Muscle layer of colon (tissue), 2 donors: ENCODE measurements around the gene A2ML1.
"Not testable (repeated sequence)": the region's sequence is repeated elsewhere in the genome, so short reads cannot be mapped to it uniquely, and the experiment has no call there.

Experiments
- H3K27ac ChIP-seq: one replicate; pipeline ENCODE4 v1.7.0; 2013; ENCODE audit warnings: low read depth, mild to moderate bottlenecking, low read length, moderate library complexity
- H3K27me3 ChIP-seq, 2 donors: one replicate each; pipeline ENCODE4 v1.7.0; 2013; ENCODE audit warnings: low read length in 2 of 2, mild to moderate bottlenecking in 2 of 2; ENCODE audit not compliant: insufficient read depth in 2 of 2, control insufficient read depth in 1 of 2
- H3K36me3 ChIP-seq: one replicate; pipeline ENCODE4 v1.7.0; 2013; ENCODE audit warnings: mild to moderate bottlenecking, low read length; ENCODE audit not compliant: insufficient read depth
- H3K4me1 ChIP-seq: one replicate; pipeline ENCODE4 v1.7.0; 2013; ENCODE audit warnings: mild to moderate bottlenecking, low read length; ENCODE audit not compliant: insufficient read depth
- H3K4me3 ChIP-seq, 2 donors: one replicate each; pipeline ENCODE4 v1.7.0; 2013; ENCODE audit warnings: low read length in 2 of 2, low read depth in 1 of 2, mild to moderate bottlenecking in 1 of 2, moderate library complexity in 1 of 2
- H3K9ac ChIP-seq: one replicate; pipeline ENCODE4 v1.7.0; 2013; ENCODE audit warnings: low read length
- H3K9me3 ChIP-seq: one replicate; pipeline ENCODE4 v1.7.0; 2013; ENCODE audit warnings: mild to moderate bottlenecking, low read length
- donor health status: abdominal sarcoma.
- donor health status: Adenocarcinoma of cecum.

The A2ML1 gene

DNA sequence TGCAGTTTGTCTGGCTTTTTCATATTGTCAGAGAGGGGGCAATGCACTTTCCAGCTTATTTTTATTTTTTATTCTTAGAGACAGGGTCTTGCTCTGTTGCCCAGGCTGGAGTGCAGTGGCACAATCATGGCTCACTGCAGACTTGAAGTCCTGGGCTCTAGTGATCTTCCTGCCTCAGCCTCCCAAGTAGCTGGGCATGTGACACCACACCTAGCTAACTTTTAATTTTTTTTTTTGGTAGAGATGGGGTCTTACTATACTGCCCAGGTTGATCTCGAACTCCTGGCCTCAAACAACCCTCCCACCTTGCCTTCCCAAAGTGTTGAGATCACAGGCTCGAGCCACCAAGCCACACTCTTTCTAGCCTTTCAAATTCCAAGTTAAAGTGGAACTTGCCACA is 3.9 kb upstream of the A2ML1 start:
- no peaks in the 10 kb centered on the region for H3K36me3 ChIP-seq
- H3K27ac ChIP-seq, result no peak overlapping the region
- no peak overlapping the region for H3K9ac ChIP-seq
- H3K9me3 ChIP-seq, result no peaks in the 10 kb centered on the region
- H3K4me3 ChIP-seq, result no peak overlapping the region
- H3K27me3 ChIP-seq, result no peaks in the 10 kb centered on the region
- no peaks in the 10 kb centered on the region for H3K4me1 ChIP-seq

DNA sequence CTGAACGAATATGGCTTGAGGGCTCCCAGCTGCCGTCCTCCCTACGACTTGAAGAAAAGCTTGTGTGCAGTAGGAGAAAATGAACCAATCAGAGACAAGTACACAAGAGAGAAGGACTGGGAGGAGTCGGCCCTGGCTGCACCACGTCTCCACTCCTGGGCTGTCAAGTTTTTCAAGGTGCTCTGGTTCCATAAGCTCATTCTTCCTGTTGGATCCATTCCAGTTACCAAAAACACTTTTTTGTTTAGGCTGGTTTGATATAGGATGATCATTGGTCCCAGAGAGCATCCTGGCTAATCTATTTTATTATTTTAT is 2.8 kb upstream of the A2ML1 start:
- H3K27me3 ChIP-seq, result no peaks in the 10 kb centered on the region
- no peak overlapping the region for H3K4me3 ChIP-seq
- no peaks in the 10 kb centered on the region for H3K9me3 ChIP-seq
- H3K27ac ChIP-seq, result no peak overlapping the region
- no peaks in the 10 kb centered on the region for H3K4me1 ChIP-seq
- no peak overlapping the region for H3K9ac ChIP-seq
- H3K36me3 ChIP-seq, result no peaks in the 10 kb centered on the region

DNA sequence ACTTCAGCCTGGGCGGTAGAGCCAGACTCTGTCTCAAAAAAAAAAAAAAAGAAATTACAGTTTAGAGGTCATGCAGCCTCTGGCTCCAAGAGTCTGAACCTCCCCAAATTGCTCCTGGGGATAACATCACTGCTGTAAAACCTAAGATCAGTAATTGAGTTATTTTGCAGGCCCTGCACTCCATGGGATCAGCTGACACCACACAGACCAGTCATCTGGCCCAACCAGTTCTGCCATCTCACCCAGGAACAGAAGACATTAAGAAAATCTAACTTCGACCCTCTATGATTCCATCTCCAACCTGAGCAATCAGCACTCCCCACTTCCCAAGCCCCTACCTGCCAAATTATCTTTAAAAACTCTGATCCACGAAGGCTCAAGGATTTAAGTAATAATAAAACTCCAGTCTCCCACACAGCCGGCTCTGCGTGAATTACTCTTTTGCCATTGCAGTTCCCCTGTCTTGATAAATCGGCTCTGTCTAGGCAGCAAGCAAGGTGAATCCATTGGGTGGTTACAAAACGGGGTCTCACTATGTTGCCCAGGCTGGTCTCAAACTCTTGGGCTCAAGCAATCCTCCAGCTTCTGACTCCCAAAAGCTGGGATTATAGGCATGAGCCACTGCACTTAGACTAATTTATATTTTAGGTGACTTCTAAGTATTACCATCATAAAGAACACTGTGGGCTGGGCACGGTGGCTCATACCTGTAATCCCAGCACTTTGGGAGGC is 1.6 kb upstream of the A2ML1 start:
- H3K9me3 ChIP-seq, H3K27ac ChIP-seq, H3K4me1 ChIP-seq, H3K36me3 ChIP-seq, H3K9ac ChIP-seq, H3K4me3 ChIP-seq, H3K27me3 ChIP-seq: not testable (repeated sequence)

DNA sequence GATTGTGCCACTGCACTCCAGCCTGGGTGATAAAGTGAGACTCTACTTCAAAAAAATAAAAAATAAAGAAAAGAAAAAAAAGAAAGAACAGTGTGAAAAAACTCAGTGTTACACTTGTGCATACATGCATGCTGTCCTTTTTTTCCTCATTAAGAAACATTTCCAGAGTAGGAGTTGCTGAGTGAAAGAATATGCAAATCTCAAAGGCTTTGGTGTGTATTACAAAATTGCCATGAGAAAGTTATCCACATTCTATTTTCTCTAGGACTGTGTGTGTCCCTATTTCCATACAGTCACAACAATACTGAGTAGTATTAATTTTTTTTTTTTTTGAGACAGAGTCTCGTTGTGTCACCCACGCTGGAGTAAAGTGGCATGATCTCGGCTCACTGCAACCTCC is 830 bp upstream of the A2ML1 start:
- Histone ChIP-seq H3K4me3 (no peak overlapping the region), H3K27me3 (no peaks in the 10 kb centered on the region), H3K9me3 (no peaks in the 10 kb centered on the region), H3K4me1 (no peaks in the 10 kb centered on the region), H3K27ac (no peak overlapping the region), H3K9ac (no peak overlapping the region), H3K36me3 (no peaks in the 10 kb centered on the region)

DNA sequence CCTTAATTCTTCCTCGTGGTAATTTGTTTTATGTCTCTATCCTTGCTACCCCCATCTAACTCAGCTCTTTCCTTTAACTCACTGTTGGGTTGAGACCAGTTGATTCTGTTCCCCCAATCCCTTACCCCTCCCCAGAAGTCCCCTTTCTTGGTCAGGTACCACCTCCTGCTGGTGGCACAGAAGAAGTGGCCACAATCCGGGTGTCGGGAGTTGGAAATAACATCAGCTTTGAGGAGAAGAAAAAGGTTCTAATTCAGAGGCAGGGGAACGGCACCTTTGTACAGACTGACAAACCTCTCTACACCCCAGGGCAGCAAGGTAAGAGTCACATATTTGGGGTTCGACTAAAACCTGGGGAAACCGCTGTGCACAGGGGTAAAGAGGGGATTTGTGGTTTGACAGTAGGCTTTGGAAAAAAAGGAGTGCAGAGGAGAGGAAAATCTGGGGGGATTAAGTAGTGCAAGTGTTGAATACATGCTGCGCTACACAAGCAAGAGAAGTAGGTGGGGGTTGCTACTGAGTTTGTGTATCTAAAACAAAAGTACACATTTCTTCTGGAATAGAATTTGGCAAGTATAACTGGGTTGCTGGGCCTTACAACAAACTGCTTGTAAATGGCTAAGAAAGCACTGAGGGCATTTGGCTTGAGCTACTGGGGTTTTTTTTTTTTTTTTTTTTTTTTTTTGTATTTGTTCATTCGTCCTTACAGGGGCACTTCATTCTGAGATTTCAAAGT is 1.3 kb downstream of the A2ML1 start:
- Histone ChIP-seq H3K9ac (no peak overlapping the region), H3K27ac (no peak overlapping the region), H3K9me3 (no peaks in the 10 kb centered on the region), H3K4me1 (no peaks in the 10 kb centered on the region), H3K4me3 (no peak overlapping the region), H3K36me3 (no peaks in the 10 kb centered on the region), H3K27me3 (no peaks in the 10 kb centered on the region)

DNA sequence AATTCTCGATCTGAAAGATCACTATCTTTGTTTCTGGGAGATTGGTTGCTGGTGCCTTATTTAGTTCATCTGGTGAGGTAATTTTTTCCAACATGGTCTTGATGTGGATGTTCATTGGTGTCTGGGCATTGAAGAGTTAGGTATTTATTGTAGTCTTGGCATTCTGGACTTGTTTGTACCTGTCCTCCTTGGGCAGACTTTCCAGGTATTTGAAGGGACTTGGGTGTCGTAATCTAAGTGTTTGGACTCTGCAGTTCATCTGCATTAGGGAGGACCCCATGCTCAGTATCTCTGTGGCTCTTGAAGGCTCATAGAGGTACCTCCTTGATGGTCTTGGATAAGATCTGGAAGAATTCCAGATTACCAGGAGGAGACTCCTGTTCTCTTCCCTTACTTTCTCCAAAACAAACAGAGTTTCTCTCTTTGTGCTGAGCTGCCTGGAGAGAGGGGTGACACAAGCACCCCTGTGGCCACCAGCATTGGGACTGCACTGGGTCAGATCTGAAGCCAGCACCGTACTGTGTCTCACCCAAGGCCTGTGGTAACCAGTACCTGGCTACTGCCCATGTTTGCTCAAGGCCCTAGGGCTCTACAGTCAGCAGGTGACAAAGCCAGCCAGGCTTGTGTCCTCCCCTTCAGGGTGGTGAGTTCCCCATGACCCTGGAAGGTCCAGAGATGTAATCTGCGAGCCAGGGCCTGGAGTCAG is 5.3 kb downstream of the A2ML1 start:
- Histone ChIP-seq H3K4me3 (no peak overlapping the region), H3K27ac (no peak overlapping the region), H3K9ac (no peak overlapping the region), H3K27me3 (no peaks in the 10 kb centered on the region), H3K4me1 (no peaks in the 10 kb centered on the region), H3K9me3 (no peaks in the 10 kb centered on the region), H3K36me3 (no peaks in the 10 kb centered on the region)

DNA sequence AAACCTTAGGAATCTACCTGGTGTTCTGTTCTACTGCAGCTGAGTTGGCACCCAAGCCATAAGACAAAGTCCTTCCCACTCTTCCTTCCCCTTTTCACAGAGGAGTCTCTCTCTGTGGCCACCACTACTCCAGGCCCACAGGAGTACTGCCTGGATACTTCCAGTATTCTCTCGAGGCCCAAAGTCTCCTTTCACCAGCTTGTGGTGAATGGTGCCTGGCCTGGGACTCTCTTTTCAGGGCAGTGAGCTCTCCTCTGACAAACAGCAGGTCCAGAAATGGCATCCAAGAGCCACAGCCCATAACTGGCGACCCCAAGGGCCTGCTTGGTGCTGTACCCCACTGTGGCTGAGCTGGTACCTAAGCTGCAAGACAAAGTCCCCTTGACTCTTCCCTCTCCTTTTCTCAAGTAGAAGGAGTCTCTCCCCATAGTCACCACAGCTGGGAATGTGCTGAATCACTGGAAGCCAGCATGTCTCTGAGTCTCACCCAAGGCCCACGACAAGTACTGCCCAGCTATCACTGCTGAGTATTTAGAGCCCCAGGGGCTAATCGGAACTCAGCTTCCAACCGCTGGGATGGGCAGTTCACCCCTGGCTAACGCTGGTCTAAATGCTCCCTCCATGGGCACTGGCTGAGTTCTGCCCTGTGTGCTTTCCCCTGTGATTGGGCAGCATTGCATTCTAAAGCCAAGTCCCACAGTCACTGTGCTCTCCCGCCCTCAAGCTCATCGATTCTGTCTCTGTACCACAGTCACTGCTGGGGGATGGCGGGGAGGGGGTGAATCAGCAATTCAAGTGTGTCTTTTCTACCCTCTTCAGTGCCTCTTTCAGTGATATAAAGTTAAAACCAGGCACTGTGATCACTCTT is 6.1 kb downstream of the A2ML1 start:
- H3K4me3 ChIP-seq, result no peak overlapping the region
- no peak overlapping the region for H3K27ac ChIP-seq
- H3K9me3 ChIP-seq, result no peaks in the 10 kb centered on the region
- H3K27me3 ChIP-seq, result no peaks in the 10 kb centered on the region
- no peaks in the 10 kb centered on the region for H3K36me3 ChIP-seq
- no peaks in the 10 kb centered on the region for H3K4me1 ChIP-seq
- no peak overlapping the region for H3K9ac ChIP-seq

DNA sequence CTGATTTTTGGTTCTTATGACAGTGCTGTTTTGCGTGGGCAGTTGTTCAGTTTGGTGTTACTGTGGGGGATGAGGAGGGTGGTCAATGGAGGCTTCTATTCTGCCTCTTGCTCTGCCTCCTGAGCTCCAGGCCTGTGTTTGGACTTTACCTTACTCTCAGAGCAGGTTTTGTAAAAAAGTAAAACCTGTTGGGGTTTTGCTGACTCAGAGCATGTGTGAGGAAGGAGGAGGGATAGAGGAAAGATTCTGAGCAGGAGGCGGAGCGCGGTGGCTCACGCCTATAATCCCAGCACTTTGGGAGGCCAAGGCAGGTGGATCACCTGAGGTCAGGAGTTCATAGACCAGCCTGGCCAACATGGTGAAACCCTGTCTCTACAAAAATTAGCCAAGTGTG is 6.7 kb downstream of the A2ML1 start:
- H3K27ac ChIP-seq, result no peak overlapping the region

DNA sequence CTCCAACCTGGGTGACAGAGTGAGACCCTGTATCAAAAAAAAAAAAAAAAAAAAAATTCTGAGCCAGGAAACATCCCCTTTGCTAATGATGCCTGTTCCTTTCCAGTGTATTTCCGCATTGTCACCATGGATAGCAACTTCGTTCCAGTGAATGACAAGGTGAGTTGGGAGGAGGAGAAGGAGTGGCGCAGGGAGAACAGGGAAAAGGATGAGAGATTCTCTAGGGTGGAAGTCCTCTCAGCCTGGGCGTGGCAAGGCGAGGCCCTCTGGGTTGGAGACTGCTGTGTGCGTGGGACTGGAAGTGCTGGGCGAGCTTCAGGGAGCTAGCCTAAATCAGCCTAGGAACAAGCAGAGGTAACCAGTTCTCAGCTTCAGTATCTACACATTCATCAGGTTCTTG is 7.2 kb downstream of the A2ML1 start:
- no peaks in the 10 kb centered on the region for H3K9me3 ChIP-seq
- no peaks in the 10 kb centered on the region for H3K4me1 ChIP-seq
- no peak overlapping the region for H3K4me3 ChIP-seq
- H3K36me3 ChIP-seq, result no peaks in the 10 kb centered on the region
- H3K9ac ChIP-seq, result no peak overlapping the region
- H3K27me3 ChIP-seq, result no peaks in the 10 kb centered on the region
- H3K27ac ChIP-seq, result no peak overlapping the region

More for the DNA sequence above, 6.7 kb downstream of the A2ML1 start:
- H3K4me1 ChIP-seq, result no peaks in the 10 kb centered on the region
- no peak overlapping the region for H3K4me3 ChIP-seq
- H3K36me3 ChIP-seq, result no peaks in the 10 kb centered on the region
- H3K9me3 ChIP-seq, result no peaks in the 10 kb centered on the region
- H3K27me3 ChIP-seq, result no peaks in the 10 kb centered on the region
- H3K9ac ChIP-seq, result no peak overlapping the region

DNA sequence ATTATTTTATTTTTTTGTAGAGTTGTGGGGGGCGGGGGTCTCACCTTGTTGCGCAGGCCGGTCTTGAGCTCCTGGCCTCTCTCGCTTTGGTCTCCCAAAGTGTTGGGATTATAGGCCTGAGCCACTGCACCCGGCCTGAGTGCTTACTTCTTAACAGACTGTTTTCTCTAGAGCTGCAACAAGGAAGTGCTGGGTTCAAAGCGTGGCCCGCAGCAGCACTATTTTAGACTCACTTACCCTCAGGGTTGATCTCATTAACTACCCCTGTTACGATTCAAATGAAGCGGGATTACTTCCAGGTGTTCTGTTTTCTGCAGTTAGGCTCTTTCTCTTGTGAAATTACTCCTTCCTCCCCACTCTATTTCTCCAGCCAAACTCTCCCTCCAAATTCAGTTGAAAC is 8.7 kb downstream of the A2ML1 start:
- Histone ChIP-seq H3K9ac (no peak overlapping the region), H3K27ac (no peak overlapping the region), H3K9me3 (no peaks in the 10 kb centered on the region), H3K27me3 (no peaks in the 10 kb centered on the region), H3K4me1 (no peaks in the 10 kb centered on the region), H3K4me3 (no peak overlapping the region), H3K36me3 (no peaks in the 10 kb centered on the region)

DNA sequence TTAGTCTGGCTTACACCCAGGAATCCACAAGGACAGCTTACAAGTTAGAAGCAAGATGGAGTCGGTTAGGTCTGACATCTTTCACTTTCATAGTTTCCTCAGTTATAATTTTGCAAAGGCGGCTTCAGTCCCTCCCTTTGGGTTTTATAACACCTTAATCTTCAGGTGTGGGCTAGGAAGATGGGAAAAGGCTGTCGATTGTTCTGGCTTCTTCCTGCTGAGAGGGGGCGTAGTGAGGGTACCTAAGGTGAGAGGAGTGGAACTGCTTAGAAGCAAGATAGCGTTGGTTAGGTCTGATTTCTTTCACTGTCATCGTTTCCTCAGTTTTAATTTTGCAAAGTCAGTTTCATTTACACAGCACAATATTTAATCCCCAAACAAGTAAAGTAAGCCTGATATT is 10.1 kb downstream of the A2ML1 start:
- no peaks in the 10 kb centered on the region for H3K4me1 ChIP-seq
- no peak overlapping the region for H3K4me3 ChIP-seq
- no peaks in the 10 kb centered on the region for H3K36me3 ChIP-seq
- no peak overlapping the region for H3K9ac ChIP-seq
- no peaks in the 10 kb centered on the region for H3K9me3 ChIP-seq
- H3K27me3 ChIP-seq, result no peaks in the 10 kb centered on the region
- no peak overlapping the region for H3K27ac ChIP-seq
